ENCODE data around the gene WDR77. TPM values are rescaled to one million over a fixed set of nuclear protein-coding genes. Genes with fewer than 3 reads are reported as not detected.

Gene WDR77
- total RNA-seq, 1 donor from 2014 or later: 49.1 TPM

- no peaks in the 10 kb centered on the region for H3K9me3 Mint-ChIP-seq (ENCODE audit: unreplicated experiment)
- H3K36me3 Mint-ChIP-seq (ENCODE audit: low read depth, unreplicated experiment): no peaks in the 10 kb centered on the region
- no peaks in the 10 kb centered on the region for H3K79me2 ChIP-seq (ENCODE audit: insufficient read depth, low read length)
- TF ChIP-seq CTCF (IDR thresholded peaks at IDR 0.05; ENCODE audit: insufficient read depth, low read depth, low read length): no peak
- TF ChIP-seq EZH2 (IDR thresholded peaks at IDR 0.05; ENCODE audit: insufficient read depth, low read length): no peak
- no peak overlapping the region for H3K27ac Mint-ChIP-seq (ENCODE audit: unreplicated experiment)
- no peak for FAIRE-seq
- no peaks in the 10 kb centered on the region for H4K20me1 ChIP-seq (ENCODE audit: insufficient read depth, low read length)
- H3K27ac ChIP-seq (ENCODE audit: low read depth, low read length): no peak overlapping the region
- no peak for DNase-seq (ENCODE audit: low read depth)
- H3K9ac ChIP-seq (ENCODE audit: low read length): no peak overlapping the region
- H2AFZ ChIP-seq (ENCODE audit: low read depth, low read length): no peak overlapping the region
- no peak overlapping the region for H3K4me3 ChIP-seq (ENCODE audit: insufficient read depth, low read depth, low read length)
- H3K27me3 ChIP-seq (ENCODE audit: insufficient read depth, low read length): no peaks in the 10 kb centered on the region
- H3K4me1 ChIP-seq (ENCODE audit: insufficient read depth, low read length): no peaks in the 10 kb centered on the region
- peaks cover 6% of the 10 kb centered on the region for H3K4me1 Mint-ChIP-seq (ENCODE audit: low read depth, unreplicated experiment)
- no peak overlapping the region for H3K4me2 ChIP-seq (ENCODE audit: low read length)
- no peak overlapping the region for H3K4me3 Mint-ChIP-seq (ENCODE audit: unreplicated experiment)
- peaks cover 28% of the 10 kb centered on the region for H3K27me3 Mint-ChIP-seq (ENCODE audit: low read depth, unreplicated experiment)
- no peaks in the 10 kb centered on the region for H3K9me3 ChIP-seq (ENCODE audit: insufficient read depth, low read depth, low read length)
- H3K36me3 ChIP-seq (ENCODE audit: insufficient read depth, low read length): no peaks in the 10 kb centered on the region
Observed at GRCh38 chr1:111489604-111490003, 40.5 kb upstream of the WDR77 start.

- Mint-ChIP-seq H3K27ac (ENCODE audit: unreplicated experiment) (no peak overlapping the region), H3K4me3 (ENCODE audit: unreplicated experiment) (no peak overlapping the region), H3K27me3 (ENCODE audit: low read depth, unreplicated experiment) (peaks cover 28% of the 10 kb centered on the region), H3K9me3 (ENCODE audit: unreplicated experiment) (no peaks in the 10 kb centered on the region), H3K36me3 (ENCODE audit: low read depth, unreplicated experiment) (no peaks in the 10 kb centered on the region), H3K4me1 (ENCODE audit: low read depth, unreplicated experiment) (peaks cover 7% of the 10 kb centered on the region)
- Histone ChIP-seq H4K20me1 (ENCODE audit: insufficient read depth, low read length) (no peaks in the 10 kb centered on the region), H3K9ac (ENCODE audit: low read length) (no peak overlapping the region), H3K79me2 (ENCODE audit: insufficient read depth, low read length) (no peaks in the 10 kb centered on the region), H3K4me1 (ENCODE audit: insufficient read depth, low read length) (no peaks in the 10 kb centered on the region), H3K4me2 (ENCODE audit: low read length) (no peak overlapping the region), H3K36me3 (ENCODE audit: insufficient read depth, low read length) (no peaks in the 10 kb centered on the region), H2AFZ (ENCODE audit: low read depth, low read length) (no peak overlapping the region), H3K27ac (ENCODE audit: low read depth, low read length) (no peak overlapping the region), H3K27me3 (ENCODE audit: insufficient read depth, low read length) (no peaks in the 10 kb centered on the region), H3K4me3 (ENCODE audit: insufficient read depth, low read depth, low read length) (no peak overlapping the region), H3K9me3 (ENCODE audit: insufficient read depth, low read depth, low read length) (no peaks in the 10 kb centered on the region)
- TF ChIP-seq CTCF (IDR thresholded peaks at IDR 0.05; ENCODE audit: insufficient read depth, low read depth, low read length) (no peak), EZH2 (IDR thresholded peaks at IDR 0.05; ENCODE audit: insufficient read depth, low read length) (no peak)
- FAIRE-seq (no peak), DNase-seq (ENCODE audit: low read depth) (no peak)
Observed at GRCh38 chr1:111488669-111489068, 39.6 kb upstream of the WDR77 start.

- H3K27me3 ChIP-seq (ENCODE audit: insufficient read depth, low read length): no peaks in the 10 kb centered on the region
- Mint-ChIP-seq H3K4me3 (ENCODE audit: unreplicated experiment) (no peak overlapping the region), H3K27ac (ENCODE audit: unreplicated experiment) (no peak overlapping the region), H3K9me3 (ENCODE audit: unreplicated experiment) (no peaks in the 10 kb centered on the region), H3K4me1 (ENCODE audit: low read depth, unreplicated experiment) (peaks cover 7% of the 10 kb centered on the region), H3K36me3 (ENCODE audit: low read depth, unreplicated experiment) (no peaks in the 10 kb centered on the region), H3K27me3 (ENCODE audit: low read depth, unreplicated experiment) (peaks cover 34% of the 10 kb centered on the region)
- no peaks in the 10 kb centered on the region for H3K79me2 ChIP-seq (ENCODE audit: insufficient read depth, low read length)
- H4K20me1 ChIP-seq (ENCODE audit: insufficient read depth, low read length): no peaks in the 10 kb centered on the region
- no peaks in the 10 kb centered on the region for H3K9me3 ChIP-seq (ENCODE audit: insufficient read depth, low read depth, low read length)
- TF ChIP-seq EZH2 (IDR thresholded peaks at IDR 0.05; ENCODE audit: insufficient read depth, low read length) (no peak), CTCF (IDR thresholded peaks at IDR 0.05; ENCODE audit: insufficient read depth, low read depth, low read length) (no peak)
- H3K4me1 ChIP-seq (ENCODE audit: insufficient read depth, low read length): no peaks in the 10 kb centered on the region
- H3K9ac ChIP-seq (ENCODE audit: low read length): no peak overlapping the region
- DNase-seq (ENCODE audit: low read depth) (no peak), FAIRE-seq (no peak)
- H3K27ac ChIP-seq (ENCODE audit: low read depth, low read length): no peak overlapping the region
- H3K4me2 ChIP-seq (ENCODE audit: low read length): no peak overlapping the region
- no peak overlapping the region for H2AFZ ChIP-seq (ENCODE audit: low read depth, low read length)
- H3K4me3 ChIP-seq (ENCODE audit: insufficient read depth, low read depth, low read length): no peak overlapping the region
- no peaks in the 10 kb centered on the region for H3K36me3 ChIP-seq (ENCODE audit: insufficient read depth, low read length)
Observed at GRCh38 chr1:111487133-111487532, 38.1 kb upstream of the WDR77 start.

Data from astrocyte (in vitro differentiated cells and primary cell).